ENCODE data around the gene EXOC3L1. TPM values are rescaled to one million over a fixed set of nuclear protein-coding genes. Genes with fewer than 3 reads are reported as not detected.

Gene EXOC3L1
- total and polyA plus RNA-seq, 8 donors, result 7.5 to 16.9 (median 10.4) TPM

GRCh38 chr16:67201411-67202345 lies 11.7 kb upstream of the EXOC3L1 start:
- Histone ChIP-seq H3K27me3 (no peaks in the 10 kb centered on the region), H3K4me3 (no peak overlapping the region), H3K27ac (no peak overlapping the region), H3K4me1 (peaks cover 3 to 25% of the 10 kb centered on the region in 2 donors), H3K36me3 (peaks cover 0 to 87% of the 10 kb centered on the region in 2 donors), H3K9me3 (no peaks in the 10 kb centered on the region)
- DNase-seq (peak in 1 of 4 donors; percentile 67), ATAC-seq (no peak)
- TF ChIP-seq CTCF (IDR thresholded peaks at IDR 0.05), result no peak
- intact Hi-C loops (cut with DNase I), result no loop called here

- peaks cover 0 to 93% of the 10 kb centered on the region in 2 donors for H3K36me3 ChIP-seq
- peak in 1 of 4 donors; percentile 61 for DNase-seq
- H3K27ac ChIP-seq, result no peak overlapping the region
- intact Hi-C loops (cut with DNase I), result no loop called here
- no peak for ATAC-seq
- H3K27me3 ChIP-seq, result no peaks in the 10 kb centered on the region
- TF ChIP-seq CTCF (IDR thresholded peaks at IDR 0.05), result no peak
- H3K9me3 ChIP-seq, result no peaks in the 10 kb centered on the region
- H3K4me1 ChIP-seq, result peaks cover 3 to 34% of the 10 kb centered on the region in 2 donors
- no peak overlapping the region for H3K4me3 ChIP-seq
These were observed 10.6 kb upstream of the EXOC3L1 start for GRCh38 chr16:67200491-67200890.

- H3K27me3 ChIP-seq, result no peaks in the 10 kb centered on the region
- H3K27ac ChIP-seq, result no peak overlapping the region
- no peaks in the 10 kb centered on the region for H3K9me3 ChIP-seq
- DNase-seq (peak in 1 of 4 donors; percentile 75), ATAC-seq (peak; percentile 41)
- peaks cover 0 to 98% of the 10 kb centered on the region in 2 donors for H3K36me3 ChIP-seq
- peak overlapping the region; percentile 27 to 42 for H3K4me3 ChIP-seq
- peaks cover 3 to 39% of the 10 kb centered on the region in 2 donors for H3K4me1 ChIP-seq
- intact Hi-C loops (cut with DNase I), result no loop called here
- peak in 1 of 2 donors; percentile 5 for TF ChIP-seq CTCF (IDR thresholded peaks at IDR 0.05)
These were observed 9.9 kb upstream of the EXOC3L1 start for GRCh38 chr16:67199808-67200198.

- peak within 1 kb of the TSS; percentile 61 to 67 for H3K27ac ChIP-seq
- H3K4me3 ChIP-seq, result peak within 1 kb of the TSS; percentile 27 to 42
- intact Hi-C loops (cut with DNase I), result no loop called here
- TF ChIP-seq CTCF (IDR thresholded peaks at IDR 0.05), result peak in 1 of 2 donors; percentile 26
- DNase-seq, result peak in 2 of 4 donors; percentile 69 to 87
- ATAC-seq, result peak; percentile 92
- H3K36me3 ChIP-seq, result peaks cover 0 to 98% of the 10 kb centered on the region in 2 donors
- no peaks in the 10 kb centered on the region for H3K9me3 ChIP-seq
- peaks cover 3 to 41% of the 10 kb centered on the region in 2 donors for H3K4me1 ChIP-seq
- H3K27me3 ChIP-seq, result no peaks in the 10 kb centered on the region
These were observed 9.3 kb upstream of the EXOC3L1 start, which contains the start of gene ELMO3 for GRCh38 chr16:67199011-67199807. TSS of gene ELMO3 (plus strand) at chr16:67199131. CDS start at chr16:67199327, 196 bp downstream.

All from left lung (tissue), 10 donors.